G401 (cell line): ENCODE results near the gene RNF150. TPM values are rescaled to one million over a fixed set of nuclear protein-coding genes. Genes with fewer than 3 reads are reported as not detected.
A peak's percentile ranks its signal among the peaks of the same experiment; 100 is the strongest.
"Not testable (repeated sequence)": the region's sequence is repeated elsewhere in the genome, so short reads cannot be mapped to it uniquely, and the experiment has no call there.

Experiments
- DNase-seq: peaks from one replicate; pipeline ENCODE4 v3.0.0-alpha.2; 2015; ENCODE audit warnings: low spot score
- in situ Hi-C: cut with HindIII; loops from 2 replicates; pipeline ENCODE4 v1.10.0; 2016; ENCODE audit warnings: low sequenced_read_pairs, mixed read lengths
- total RNA-seq: library from RNA; depleted of rRNA; stranded (reverse); fragments of >200 nt; shearing (Covaris generic); gene quantifications from 2 replicates; pipeline ENCODE4 v1.2.3, GENCODE V29; 2014

The RNF150 gene
- total RNA-seq, 1 experiment from 2014 or later: 0.85 TPM

- no peak for DNase-seq
- in situ Hi-C loops: no loop called here
Measured at GRCh38 chr4:140856621-140857062, 276.6 kb downstream of the RNF150 start.

DNA sequence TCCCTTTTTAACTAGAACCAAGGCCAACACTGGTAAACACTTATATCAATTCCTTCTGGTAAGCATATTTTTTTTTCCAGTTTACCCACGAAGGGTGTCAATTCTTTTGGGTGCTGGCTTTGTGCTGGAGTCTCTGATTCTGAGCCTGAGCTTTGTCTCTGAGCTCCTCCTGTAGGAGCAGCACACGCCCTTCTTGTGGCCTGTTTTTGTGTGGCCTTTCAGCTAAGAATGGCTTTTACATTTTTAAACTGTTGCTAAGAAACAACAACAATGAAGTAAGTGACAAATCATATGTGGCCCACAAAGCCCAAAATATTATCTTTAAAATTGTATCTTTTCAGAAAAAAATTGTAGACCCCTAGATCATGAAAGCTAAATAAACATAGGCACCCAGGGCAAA is 279.1 kb downstream of the RNF150 start:
- in situ Hi-C loops: no loop called here
- DNase-seq: no peak

DNA sequence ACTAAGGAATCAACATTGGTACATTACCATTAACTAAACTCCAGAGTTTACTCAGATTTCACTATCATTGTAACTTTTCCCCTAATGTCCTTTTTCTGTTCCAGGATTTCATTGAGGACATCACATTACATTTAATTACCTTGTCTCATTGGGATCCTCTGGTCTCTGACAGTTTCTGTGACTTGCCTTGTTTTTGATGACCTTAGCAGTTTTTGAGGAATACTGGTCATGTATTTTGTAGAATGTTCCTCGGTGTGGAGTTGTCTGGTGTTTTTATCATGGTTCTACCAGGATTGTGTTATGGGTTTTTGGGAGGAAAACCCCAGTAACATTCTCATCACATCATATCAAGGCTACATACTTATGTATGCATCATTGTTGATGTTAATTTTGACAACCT is 281.5 kb downstream of the RNF150 start:
- DNase-seq: no peak
- in situ Hi-C loops: no loop called here

DNA sequence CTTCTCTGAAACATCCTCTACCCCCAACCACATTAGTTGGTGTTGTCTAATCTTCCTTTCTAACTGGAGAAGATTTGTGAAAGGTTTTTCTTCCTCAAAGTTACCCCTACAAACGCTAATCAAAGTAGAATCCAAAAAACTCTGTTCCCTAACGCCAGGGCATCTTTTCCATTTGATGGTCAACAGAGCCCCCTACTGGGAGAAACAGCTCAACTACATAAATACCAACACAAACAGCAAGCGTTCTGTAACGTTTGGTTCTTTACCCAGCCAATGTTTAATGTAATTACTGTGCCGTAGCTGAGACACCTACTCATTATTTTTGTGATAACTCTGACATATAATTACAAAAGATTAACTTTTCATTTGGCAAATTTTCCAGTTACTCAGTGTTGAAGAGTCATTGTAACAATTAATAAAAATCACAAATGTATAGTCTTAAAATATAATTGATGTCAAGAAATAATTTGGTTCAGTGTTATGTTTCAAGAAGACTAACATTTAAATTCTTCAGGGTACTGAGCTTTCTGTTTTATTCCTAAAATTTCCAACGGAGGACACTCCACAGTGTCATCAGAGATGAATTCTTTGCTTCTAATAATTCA is 282.1 kb downstream of the RNF150 start:
- in situ Hi-C loops: no loop called here

GRCh38 chr4:140849526-140849925 is 283.7 kb downstream of the RNF150 start:
- in situ Hi-C loops: no loop called here
- no peak for DNase-seq

More for the DNA sequence above, 282.1 kb downstream of the RNF150 start:
- DNase-seq: peak; percentile 85

DNA sequence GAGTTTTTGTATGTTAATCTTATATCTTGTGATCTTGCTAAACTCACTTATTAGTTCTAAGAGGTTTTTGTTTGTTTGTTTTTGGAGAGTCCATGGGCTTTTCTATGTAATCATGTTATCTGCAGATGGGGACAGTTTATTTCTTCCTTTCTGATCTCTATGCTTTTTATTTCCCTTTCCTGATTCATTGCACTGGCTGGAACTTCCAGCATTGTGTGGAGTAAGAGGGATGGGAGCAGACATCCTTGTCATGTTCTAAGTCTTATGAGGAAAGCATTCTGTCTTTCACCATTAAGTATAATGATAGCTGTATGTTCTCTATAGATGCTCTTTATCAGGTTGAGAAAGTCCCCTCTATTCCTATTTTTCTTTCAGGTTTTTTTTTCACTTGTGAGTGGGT is 286.5 kb downstream of the RNF150 start:
- in situ Hi-C loops: no loop called here

DNA sequence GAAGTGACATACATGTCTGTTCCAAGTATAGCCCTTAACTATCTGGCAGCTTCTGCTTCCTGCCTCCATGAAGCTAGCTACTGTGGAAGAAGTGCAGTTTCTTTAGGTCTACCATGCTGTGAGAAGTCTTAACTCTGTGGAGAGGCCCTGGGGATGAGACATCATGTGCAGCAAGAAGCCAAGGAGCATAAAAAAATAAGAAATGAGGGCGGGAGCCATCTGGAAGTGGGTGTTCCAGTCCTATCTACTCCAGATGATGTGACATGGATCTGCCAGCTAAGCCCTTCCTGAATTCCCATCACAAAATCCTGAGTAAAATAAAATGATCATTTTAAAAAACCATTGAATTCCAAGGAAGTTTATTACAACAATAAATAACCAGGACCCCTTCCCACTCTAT is 289.2 kb downstream of the RNF150 start:
- in situ Hi-C loops: no loop called here
- no peak for DNase-seq

More for the DNA sequence above, 286.5 kb downstream of the RNF150 start:
- no peak for DNase-seq

DNA sequence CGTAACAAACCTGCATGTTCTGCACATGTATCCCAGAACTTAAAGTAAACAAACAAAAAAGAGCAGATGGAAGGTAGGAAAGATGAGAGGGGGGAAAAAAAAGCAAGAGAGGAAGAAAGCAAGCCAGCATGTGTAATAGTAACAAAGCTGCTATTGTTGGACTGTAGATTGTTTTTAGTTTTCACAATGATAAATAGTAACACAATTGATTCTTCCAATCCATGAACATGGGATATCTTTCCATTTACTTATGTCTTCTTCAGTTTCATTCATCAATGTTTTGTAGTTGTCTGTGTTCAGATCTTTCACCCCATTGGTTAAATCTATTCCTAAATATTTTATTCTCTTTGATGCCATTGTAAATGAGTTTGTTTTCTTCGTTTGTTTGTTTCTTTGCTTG is 292.1 kb downstream of the RNF150 start:
- DNase-seq: no peak
- in situ Hi-C loops: no loop called here

GRCh38 chr4:140839888-140840790 is 293.1 kb downstream of the RNF150 start:
- in situ Hi-C loops: no loop called here
- no peak for DNase-seq

GRCh38 chr4:140839406-140839805 is 293.9 kb downstream of the RNF150 start:
- DNase-seq: no peak
- in situ Hi-C loops: no loop called here

DNA sequence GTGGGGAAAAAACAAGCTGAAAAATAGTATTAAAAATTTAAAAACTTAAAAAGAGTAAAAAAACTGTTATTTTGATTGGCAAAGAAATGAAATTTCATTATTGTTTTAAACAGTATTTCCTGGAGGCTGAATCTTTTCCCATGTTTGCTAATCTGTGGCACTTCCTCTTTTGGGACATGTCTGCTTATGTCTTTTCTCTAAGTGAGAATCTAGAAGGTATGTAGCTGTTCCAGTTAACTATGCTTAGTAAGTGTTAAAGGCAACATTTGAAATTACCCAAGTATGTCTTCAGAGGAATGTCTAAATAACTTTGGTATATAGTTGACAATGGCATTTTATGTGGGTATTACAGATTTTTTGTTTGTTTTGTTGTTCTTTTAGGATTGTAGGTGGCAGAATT is 295.5 kb downstream of the RNF150 start:
- in situ Hi-C loops: no loop called here
- no peak for DNase-seq

GRCh38 chr4:140834839-140835495 is 298.3 kb downstream of the RNF150 start:
- no peak for DNase-seq
- in situ Hi-C loops: no loop called here

GRCh38 chr4:140833280-140833679 is 300.0 kb downstream of the RNF150 start:
- no peak for DNase-seq
- in situ Hi-C loops: no loop called here

GRCh38 chr4:140829825-140830224 is 303.4 kb downstream of the RNF150 start:
- no peak for DNase-seq
- in situ Hi-C loops: no loop called here

DNA sequence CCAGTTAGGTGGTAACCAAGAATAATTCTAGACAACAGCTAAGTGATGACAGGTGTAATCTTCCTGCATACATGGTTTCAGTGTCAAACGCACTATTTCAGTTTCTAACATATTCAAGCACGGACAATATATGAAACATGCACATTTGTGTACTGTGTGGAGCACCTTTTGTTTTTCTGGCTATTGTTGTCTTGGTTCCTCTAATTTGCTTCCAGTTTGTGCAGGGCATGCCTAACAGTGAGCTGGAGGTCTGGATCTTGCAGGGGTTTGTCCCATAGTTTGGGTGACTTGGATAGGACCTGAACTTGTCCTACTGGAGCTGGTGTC is 306.6 kb downstream of the RNF150 start:
- DNase-seq: no peak
- in situ Hi-C loops: no loop called here

- DNase-seq, in situ Hi-C loops: not testable (repeated sequence)
Measured at GRCh38 chr4:140820520-140820919, 312.7 kb downstream of the RNF150 start.

DNA sequence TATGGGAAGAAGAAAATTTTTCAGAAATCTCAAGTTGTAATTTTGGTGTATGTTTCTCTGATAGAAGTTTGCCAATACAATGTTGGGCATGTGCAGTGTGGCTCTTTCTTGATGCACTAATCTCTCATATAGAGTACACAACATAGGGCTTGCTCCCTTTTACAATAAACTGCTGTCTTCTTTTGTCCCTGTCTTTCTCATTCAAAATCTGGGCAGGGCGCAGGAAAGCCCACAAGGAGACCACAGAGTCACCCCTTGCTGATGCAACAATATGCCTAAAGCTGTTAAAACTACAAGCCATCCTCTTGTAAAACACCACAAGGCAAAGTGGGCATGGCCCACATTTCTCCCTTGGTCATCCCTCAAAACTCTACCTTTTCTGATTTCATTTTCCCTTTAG is 313.7 kb downstream of the RNF150 start:
- no peak for DNase-seq
- in situ Hi-C loops: no loop called here

DNA sequence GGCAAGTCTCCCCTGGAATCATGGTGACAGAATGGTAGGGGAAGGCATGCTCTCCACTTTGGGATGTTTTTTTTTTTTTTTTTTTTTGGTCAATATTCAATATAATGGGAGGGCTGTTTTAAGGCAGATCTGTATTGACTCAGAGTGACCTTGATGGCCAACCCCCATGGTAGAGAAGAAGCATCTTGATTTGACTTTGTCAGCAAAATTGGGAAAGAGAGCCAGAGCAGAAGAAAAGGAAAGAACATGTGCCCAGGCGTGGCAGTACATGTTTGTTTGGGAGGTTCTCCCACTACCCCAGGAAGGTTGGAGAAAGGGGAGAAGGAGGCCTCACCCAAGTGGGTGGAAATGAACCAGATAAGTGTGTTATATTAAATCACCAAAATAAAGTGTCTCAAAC is 314.8 kb downstream of the RNF150 start:
- in situ Hi-C loops: no loop called here
- DNase-seq: no peak

- in situ Hi-C loops: no loop called here
- DNase-seq: peak; percentile 35
Measured at GRCh38 chr4:140816806-140817510, 316.3 kb downstream of the RNF150 start.

DNA sequence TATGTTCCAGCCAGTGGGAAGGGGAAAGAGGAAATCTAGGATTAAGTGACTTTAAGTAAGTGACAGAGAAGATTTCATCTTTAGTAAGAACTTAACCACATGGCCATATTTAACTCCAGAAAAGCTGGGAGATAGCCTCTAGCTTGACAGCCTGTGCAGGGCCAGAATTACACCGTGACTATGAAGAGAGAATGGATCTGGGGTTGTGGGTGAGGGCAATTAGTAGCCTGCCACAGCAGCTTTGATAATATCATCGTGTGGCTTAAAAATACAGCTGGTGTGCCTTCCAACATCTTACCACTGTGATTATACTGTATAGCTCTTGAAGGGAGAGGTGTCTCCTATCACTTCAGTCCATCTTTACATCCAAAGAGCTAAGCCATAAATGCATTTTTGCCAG is 319.5 kb downstream of the RNF150 start:
- in situ Hi-C loops: no loop called here
- DNase-seq: no peak
